ENCODE measurements around the gene UGT2B15. TPM values are rescaled to one million over a fixed set of nuclear protein-coding genes. Genes with fewer than 3 reads are reported as not detected.
"Not testable (repeated sequence)": the region's sequence is repeated elsewhere in the genome, so short reads cannot be mapped to it uniquely, and the experiment has no call there.

UGT2B15 gene
- not detected for total RNA-seq

GRCh38 chr4:68670479-68670939, at the start of gene UGT2B15:
Gene UGT2B15, minus strand, starts transcription at chr4:68670652. Its CDS starts 34 bp downstream, at chr4:68670618.
- H3K4me1 Mint-ChIP-seq; DNase-seq; H3K27me3 Mint-ChIP-seq; H3K4me3 Mint-ChIP-seq; CTCF ChIA-PET; H3K27ac Mint-ChIP-seq; H3K36me3 Mint-ChIP-seq (ENCODE audit: low read depth); H3K9me3 Mint-ChIP-seq; POLR2A ChIA-PET: not testable (repeated sequence)

- no peak for DNase-seq
- H3K27ac Mint-ChIP-seq, result no peak overlapping the region
- no peaks in the 10 kb centered on the region for H3K4me1 Mint-ChIP-seq
- H3K4me3 Mint-ChIP-seq, result no peak overlapping the region
- H3K9me3 Mint-ChIP-seq, result no peaks in the 10 kb centered on the region
- no peaks in the 10 kb centered on the region for H3K36me3 Mint-ChIP-seq (ENCODE audit: low read depth)
- ChIA-PET CTCF (no interaction called here), POLR2A (no interaction called here)
- no peaks in the 10 kb centered on the region for H3K27me3 Mint-ChIP-seq
Observed at GRCh38 chr4:68719075-68719473, 48.6 kb upstream of the UGT2B15 start.

- ChIA-PET POLR2A (no interaction called here), CTCF (no interaction called here)
- Mint-ChIP-seq H3K36me3 (ENCODE audit: low read depth) (no peaks in the 10 kb centered on the region), H3K27me3 (no peaks in the 10 kb centered on the region), H3K4me3 (no peak overlapping the region), H3K27ac (no peak overlapping the region), H3K9me3 (no peaks in the 10 kb centered on the region), H3K4me1 (no peaks in the 10 kb centered on the region)
- DNase-seq, result no peak
Observed at GRCh38 chr4:68718447-68719074, 48.1 kb upstream of the UGT2B15 start.

- Mint-ChIP-seq H3K27me3 (no peaks in the 10 kb centered on the region), H3K36me3 (ENCODE audit: low read depth) (no peaks in the 10 kb centered on the region), H3K9me3 (no peaks in the 10 kb centered on the region), H3K4me3 (no peak overlapping the region), H3K4me1 (no peaks in the 10 kb centered on the region), H3K27ac (no peak overlapping the region)
- CTCF ChIA-PET, result no interaction called here
- POLR2A ChIA-PET, result no interaction called here
- DNase-seq, result no peak
Observed at GRCh38 chr4:68717999-68718398, 47.5 kb upstream of the UGT2B15 start.

GRCh38 chr4:68714400-68714799, 43.9 kb upstream of the UGT2B15 start:
- no peaks in the 10 kb centered on the region for H3K27me3 Mint-ChIP-seq
- no peak overlapping the region for H3K4me3 Mint-ChIP-seq
- H3K9me3 Mint-ChIP-seq, result no peaks in the 10 kb centered on the region
- H3K27ac Mint-ChIP-seq, result no peak overlapping the region
- no peaks in the 10 kb centered on the region for H3K36me3 Mint-ChIP-seq (ENCODE audit: low read depth)
- no peak for DNase-seq
- ChIA-PET POLR2A (no interaction called here), CTCF (no interaction called here)
- H3K4me1 Mint-ChIP-seq, result no peaks in the 10 kb centered on the region

GRCh38 chr4:68712207-68712606, 41.8 kb upstream of the UGT2B15 start:
- no peak for DNase-seq
- H3K9me3 Mint-ChIP-seq, result no peaks in the 10 kb centered on the region
- POLR2A ChIA-PET, result no interaction called here
- H3K4me1 Mint-ChIP-seq, result no peaks in the 10 kb centered on the region
- no peaks in the 10 kb centered on the region for H3K27me3 Mint-ChIP-seq
- CTCF ChIA-PET, result no interaction called here
- H3K36me3 Mint-ChIP-seq (ENCODE audit: low read depth), result no peaks in the 10 kb centered on the region
- H3K27ac Mint-ChIP-seq, result no peak overlapping the region
- H3K4me3 Mint-ChIP-seq, result no peak overlapping the region

- Mint-ChIP-seq H3K27ac (no peak overlapping the region), H3K4me1 (no peaks in the 10 kb centered on the region), H3K4me3 (no peak overlapping the region), H3K36me3 (ENCODE audit: low read depth) (no peaks in the 10 kb centered on the region), H3K9me3 (no peaks in the 10 kb centered on the region), H3K27me3 (no peaks in the 10 kb centered on the region)
- CTCF ChIA-PET, result no interaction called here
- DNase-seq, result no peak
- POLR2A ChIA-PET, result no interaction called here
Observed at GRCh38 chr4:68708566-68708965, 38.1 kb upstream of the UGT2B15 start.

GRCh38 chr4:68703168-68703567, 32.7 kb upstream of the UGT2B15 start:
- H3K4me3 Mint-ChIP-seq; CTCF ChIA-PET; H3K9me3 Mint-ChIP-seq; POLR2A ChIA-PET; H3K36me3 Mint-ChIP-seq (ENCODE audit: low read depth); H3K27ac Mint-ChIP-seq; DNase-seq; H3K4me1 Mint-ChIP-seq; H3K27me3 Mint-ChIP-seq: not testable (repeated sequence)

GRCh38 chr4:68700152-68700551, 29.7 kb upstream of the UGT2B15 start:
- ChIA-PET POLR2A (no interaction called here), CTCF (no interaction called here)
- no peak for DNase-seq
- no peaks in the 10 kb centered on the region for H3K27me3 Mint-ChIP-seq
- H3K9me3 Mint-ChIP-seq, result no peaks in the 10 kb centered on the region
- H3K36me3 Mint-ChIP-seq (ENCODE audit: low read depth), result no peaks in the 10 kb centered on the region
- no peak overlapping the region for H3K27ac Mint-ChIP-seq
- no peak overlapping the region for H3K4me3 Mint-ChIP-seq
- no peaks in the 10 kb centered on the region for H3K4me1 Mint-ChIP-seq

GRCh38 chr4:68693325-68694075, 23.0 kb upstream of the UGT2B15 start:
- Mint-ChIP-seq H3K9me3 (no peaks in the 10 kb centered on the region), H3K4me3 (no peak overlapping the region), H3K27me3 (no peaks in the 10 kb centered on the region), H3K27ac (no peak overlapping the region), H3K36me3 (ENCODE audit: low read depth) (no peaks in the 10 kb centered on the region), H3K4me1 (no peaks in the 10 kb centered on the region)
- ChIA-PET POLR2A (no interaction called here), CTCF (no interaction called here)
- no peak for DNase-seq

GRCh38 chr4:68691186-68691585, 20.7 kb upstream of the UGT2B15 start:
- no peak for DNase-seq
- no peak overlapping the region for H3K4me3 Mint-ChIP-seq
- no peaks in the 10 kb centered on the region for H3K9me3 Mint-ChIP-seq
- no peak overlapping the region for H3K27ac Mint-ChIP-seq
- ChIA-PET POLR2A (no interaction called here), CTCF (no interaction called here)
- H3K4me1 Mint-ChIP-seq, result no peaks in the 10 kb centered on the region
- H3K36me3 Mint-ChIP-seq (ENCODE audit: low read depth), result no peaks in the 10 kb centered on the region
- H3K27me3 Mint-ChIP-seq, result no peaks in the 10 kb centered on the region

- DNase-seq, result no peak
- POLR2A ChIA-PET, result no interaction called here
Observed at GRCh38 chr4:68683034-68683433, 12.6 kb upstream of the UGT2B15 start.

GRCh38 chr4:68681298-68681697, 10.8 kb upstream of the UGT2B15 start:
- POLR2A ChIA-PET; DNase-seq; H3K36me3 Mint-ChIP-seq (ENCODE audit: low read depth); H3K9me3 Mint-ChIP-seq; H3K27ac Mint-ChIP-seq; CTCF ChIA-PET; H3K27me3 Mint-ChIP-seq; H3K4me1 Mint-ChIP-seq; H3K4me3 Mint-ChIP-seq: not testable (repeated sequence)

More at GRCh38 chr4:68683034-68683433, 12.6 kb upstream of the UGT2B15 start:
- Mint-ChIP-seq H3K36me3 (ENCODE audit: low read depth) (no peaks in the 10 kb centered on the region), H3K4me3 (no peak overlapping the region), H3K27me3 (no peaks in the 10 kb centered on the region), H3K27ac (no peak overlapping the region), H3K9me3 (no peaks in the 10 kb centered on the region), H3K4me1 (no peaks in the 10 kb centered on the region)
- CTCF ChIA-PET, result no interaction called here

- Mint-ChIP-seq H3K36me3 (ENCODE audit: low read depth) (no peaks in the 10 kb centered on the region), H3K27ac (no peak overlapping the region), H3K9me3 (peaks cover 2% of the 10 kb centered on the region), H3K4me3 (no peak overlapping the region), H3K27me3 (no peaks in the 10 kb centered on the region), H3K4me1 (no peaks in the 10 kb centered on the region)
- DNase-seq, result no peak
- POLR2A ChIA-PET, result no interaction called here
- CTCF ChIA-PET, result no interaction called here
Observed at GRCh38 chr4:68673143-68673542, 2.7 kb upstream of the UGT2B15 start.
